HepG2 (cell line): ENCODE measurements around the gene KIAA0040. TPM values are rescaled to one million over a fixed set of nuclear protein-coding genes. Genes with fewer than 3 reads are reported as not detected.

ENCODE experiments used
- ATAC-seq: fragments of 200-7000 bp; cut with Tn5 transposase; 3 replicates; pipeline ENCODE4 v1.9.1; 2020; ENCODE audit warnings: mild to moderate bottlenecking, moderate library complexity
- BruUV-seq: library from RNA; stranded (reverse); fragments of 400-500 nt; replicated peaks from 2 replicates; lab custom pipeline; 2021; lab: Mats Ljungman, UMichigan
- CTCF ChIA-PET: fragments of 300-600 bp; formaldehyde crosslinking; extraction: SDS; loops from one replicate; lab custom pipeline; 2021; ENCODE audit warnings: low total read pairs, inconsistent platforms, low intra/inter-chr PET ratio; lab: Yijun Ruan, JAX
- POLR2A ChIA-PET: fragments of 350-600 bp; sonication (Branson Sonifier 250); formaldehyde crosslinking; loops from one replicate; lab custom pipeline; 2020; ENCODE audit warnings: antibody characterized with exemption, inconsistent platforms; lab: Yijun Ruan, JAX
- DNase-seq: peaks from one replicate; pipeline ENCODE4 v3.0.0-alpha.2; 2015; ENCODE audit warnings: low spot score
- FAIRE-seq: peaks from 3 replicates; lab custom pipeline; 2011; peaks lifted over from hg19 to GRCh38; lab: Jason Lieb, UNC
- H2AFZ ChIP-seq: one replicate; pipeline ENCODE4 v1.6.1; 2011; ENCODE audit warnings: low read length, inconsistent platforms
- H3K27ac ChIP-seq: fragments of 300-600 bp; 3 replicates; pipeline ENCODE4 v1.8.0; 2011; ENCODE audit warnings: mixed run types, mild to moderate bottlenecking, mixed read lengths, low read length, inconsistent platforms; ENCODE audit not compliant: insufficient read depth; ENCODE audit errors: extremely low read length
- H3K27me3 ChIP-seq, 2 experiments: fragments of 200-600 bp in 1 of 2; 2 replicates in 1 of 2; 3 replicates in 1 of 2; pipeline versions ENCODE4 v1.6.0 to v1.8.0; 2011; ENCODE audit warnings: low read length in 2 of 2, mild to moderate bottlenecking in 2 of 2, moderate library complexity in 2 of 2, inconsistent platforms in 1 of 2; ENCODE audit not compliant: insufficient read depth in 2 of 2, control insufficient read depth in 1 of 2
- H3K36me3 ChIP-seq, 2 experiments: fragments of 200-600 bp in 1 of 2; replicated peaks in 1 of 2; 2 replicates in 1 of 2; 3 replicates in 1 of 2; pipeline versions ENCODE4 v1.5.1 to v1.8.0; 2011; ENCODE audit warnings: low read length in 2 of 2, inconsistent platforms in 1 of 2; ENCODE audit not compliant: insufficient read depth in 2 of 2, control insufficient read depth in 1 of 2
- H3K4me1 ChIP-seq: 2 replicates; pipeline ENCODE4 v1.5.1; 2012; ENCODE audit warnings: low read length, inconsistent platforms; ENCODE audit not compliant: insufficient read depth
- H3K4me2 ChIP-seq: 2 replicates; pipeline ENCODE4 v1.6.0; 2011; ENCODE audit warnings: low read depth, low read length, inconsistent platforms
- H3K4me3 ChIP-seq, 3 experiments: fragments of 200-600 bp in 1 of 3; sonication (generic), shearing (Covaris generic) in 1 of 3; replicated peaks in 1 of 3; 2 replicates each; pipeline ENCODE4 v1.5.1; 2011 to 2016; ENCODE audit warnings: low read length in 3 of 3, inconsistent platforms in 2 of 3, low read depth in 2 of 3, mild to moderate bottlenecking in 2 of 3, control low read depth in 1 of 3, mixed read lengths in 1 of 3; ENCODE audit not compliant: insufficient read depth in 1 of 3
- H3K79me2 ChIP-seq: one replicate; pipeline ENCODE4 v1.6.1; 2011; ENCODE audit warnings: low read length, inconsistent platforms; ENCODE audit not compliant: insufficient read depth
- H3K9ac ChIP-seq: 2 replicates; pipeline ENCODE4 v1.6.0; 2011; ENCODE audit warnings: mild to moderate bottlenecking, low read depth, low read length, inconsistent platforms; ENCODE audit not compliant: insufficient read depth
- H3K9me3 ChIP-seq: 2 replicates; pipeline ENCODE4 v1.5.1; 2012; ENCODE audit warnings: mild to moderate bottlenecking, low read length
- H4K20me1 ChIP-seq: 2 replicates; pipeline ENCODE4 v1.6.0; 2011; ENCODE audit warnings: inconsistent platforms, mild to moderate bottlenecking, low read length, moderate library complexity; ENCODE audit not compliant: insufficient read depth
- BRCA1 ChIP-seq: sonication (generic); formaldehyde crosslinking; IDR thresholded peaks from 2 replicates; pipeline ENCODE4 v1.4.0; 2020; ENCODE audit warnings: missing genetic modification reagents
- CENPBD1 ChIP-seq: sonication (generic); formaldehyde crosslinking; IDR thresholded peaks from 2 replicates; pipeline ENCODE4 v1.8.0; 2022; ENCODE audit warnings: missing genetic modification reagents, low read depth, mild to moderate bottlenecking, borderline replicate concordance
- CHCHD3 ChIP-seq: sonication (generic); formaldehyde crosslinking; IDR thresholded peaks from 2 replicates; pipeline ENCODE4 v1.8.0; 2022; ENCODE audit warnings: mild to moderate bottlenecking, missing genetic modification reagents, moderate library complexity
- PAWR ChIP-seq: sonication (generic); formaldehyde crosslinking; IDR thresholded peaks from 2 replicates; pipeline ENCODE4 v1.4.0; 2020; ENCODE audit warnings: missing genetic modification reagents, mild to moderate bottlenecking, borderline replicate concordance
- SSRP1 ChIP-seq: IDR thresholded peaks from 2 replicates; pipeline ENCODE4 v1.6.1; 2016; ENCODE audit warnings: control low read depth
- ZNF20 ChIP-seq: sonication (generic); formaldehyde crosslinking; IDR thresholded peaks from 2 replicates; pipeline ENCODE4 v1.4.0; 2020; ENCODE audit warnings: mild to moderate bottlenecking, moderate library complexity, missing genetic modification reagents
- ZNF317 ChIP-seq: sonication (generic); formaldehyde crosslinking; IDR thresholded peaks from 2 replicates; pipeline ENCODE4 v1.5.0; 2020; ENCODE audit warnings: mild to moderate bottlenecking, missing genetic modification reagents
- WGBS: methylation state at CpG from one replicate; pipeline ENCODE4 v1.1.6; 2017; ENCODE audit warnings: low lambda C conversion rate; 5-methylcytosine and 5-hydroxymethylcytosine counted together
- in situ Hi-C: cut with HindIII; loops from 2 replicates; pipeline ENCODE4 v1.10.0; 2017; ENCODE audit warnings: low pct_unique_long_range_greater_than_20kb; ENCODE audit not compliant: extremely low pct_ligation_motif_present
- intact Hi-C: fragments of 100-400 bp; cut with micrococcal nuclease; formaldehyde crosslinking; loops from one replicate; pipeline ENCODE4 v1.10.0; 2022; ENCODE audit not compliant: unreplicated experiment
- polyA plus RNA-seq, 8 experiments: library from polyadenylated mRNA; depleted of rRNA in 3 of 8; stranded (reverse) in 7 of 8; unstranded in 1 of 8; fragments of >200 nt; fragmentation: Illumina TruSeq in 4 of 8; extraction: Trizol in 4 of 8; gene quantifications; 2 replicates each; pipeline versions ENCODE4 v1.2.1 to v1.2.3, GENCODE V29; 2011 to 2016; ENCODE audit warnings: low read depth in 4 of 8, missing spikeins in 1 of 8, mixed read lengths in 1 of 8; ENCODE audit not compliant: insufficient read depth in 1 of 8
- total RNA-seq, 5 experiments: library from RNA; depleted of rRNA; stranded (reverse); fragments of >200 nt; fragmentation: Illumina TruSeq; extraction: Trizol; gene quantifications; 2 replicates each; pipeline ENCODE4 v1.2.3, GENCODE V29; 2016; ENCODE audit warnings: low read depth in 1 of 5

Gene KIAA0040
- total and polyA plus RNA-seq, 2 of the 13 experiments (the other 11 are each of a cell fraction or from before 2014, with no cell fraction given) = 0.24 to 0.26 TPM

- H3K79me2 ChIP-seq = no peaks in the 10 kb centered on the region
- H3K9me3 ChIP-seq = no peaks in the 10 kb centered on the region
- H3K36me3 ChIP-seq = no peaks in the 10 kb centered on the region
- in situ Hi-C loops = no loop called here
- BruUV-seq = no TSS peak
- no peak for DNase-seq
- H3K27ac ChIP-seq = no peak overlapping the region
- CTCF ChIA-PET = no interaction called here
- no peak for TF ChIP-seq ZNF317
- TF ChIP-seq CHCHD3 = no peak
- TF ChIP-seq SSRP1 (CRISPR knock-in tag) = no peak
- TF ChIP-seq ZNF20 (CRISPR knock-in tag) = no peak
- TF ChIP-seq, all 625 proteins: peak for 0
- no peak overlapping the region for H3K4me3 ChIP-seq
- no peaks in the 10 kb centered on the region for H4K20me1 ChIP-seq
- FAIRE-seq = no peak
- no peak overlapping the region for H3K4me2 ChIP-seq
- H3K27me3 ChIP-seq = no peaks in the 10 kb centered on the region
- intact Hi-C loops = no loop called here
- WGBS = 13% methylated on average over 10 of the region's 10 CpGs
- POLR2A ChIA-PET = no interaction called here
- no peak for ATAC-seq
- H2AFZ ChIP-seq = no peak overlapping the region
- H3K9ac ChIP-seq = no peak overlapping the region
- no peaks in the 10 kb centered on the region for H3K4me1 ChIP-seq
Measured at GRCh38 chr1:175217721-175218531, 25.4 kb upstream of the KIAA0040 start.

DNA sequence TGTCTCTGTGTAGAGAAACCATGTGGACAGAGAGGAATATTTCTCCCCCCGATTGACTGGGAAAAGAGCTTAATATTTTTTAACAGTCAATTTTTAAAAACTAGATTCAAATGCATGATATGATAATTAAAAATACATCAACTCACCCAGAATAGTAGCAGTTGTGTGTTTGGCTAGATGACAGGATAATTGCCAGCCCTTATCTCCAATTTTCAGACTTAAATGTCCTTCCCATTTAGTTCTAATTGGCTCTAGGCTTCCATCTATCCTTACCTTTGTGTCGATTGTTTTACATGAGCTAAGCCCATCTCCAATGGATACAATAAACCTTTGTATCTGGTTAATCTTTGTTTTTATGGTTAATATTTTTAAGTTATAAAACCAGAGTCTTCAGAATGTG lies 23.9 kb upstream of the KIAA0040 start:
- in situ Hi-C loops = no loop called here
- CTCF ChIA-PET = no interaction called here
- DNase-seq = no peak
- TF ChIP-seq PAWR (CRISPR knock-in tag) (no peak), CENPBD1 (CRISPR knock-in tag) (no peak), BRCA1 (CRISPR knock-in tag) (no peak)
- WGBS = 24% methylated on average over 2 of the region's 2 CpGs
- Histone ChIP-seq H3K36me3 (no peaks in the 10 kb centered on the region), H2AFZ (no peak overlapping the region), H3K9me3 (no peaks in the 10 kb centered on the region), H3K79me2 (no peaks in the 10 kb centered on the region), H3K4me2 (no peak overlapping the region), H3K27ac (no peak overlapping the region), H3K9ac (no peak overlapping the region), H4K20me1 (no peaks in the 10 kb centered on the region), H3K4me1 (no peaks in the 10 kb centered on the region), H3K27me3 (no peaks in the 10 kb centered on the region), H3K4me3 (no peak overlapping the region)
- intact Hi-C loops = no loop called here
- POLR2A ChIA-PET = no interaction called here
- no peak for FAIRE-seq
- no peak for ATAC-seq
- BruUV-seq = no TSS peak
